ENCODE data around the gene ALDOC.
"Not testable (repeated sequence)": the region's sequence is repeated elsewhere in the genome, so short reads cannot be mapped to it uniquely, and the experiment has no call there.

Gene ALDOC

GRCh38 chr17:28598799-28599310 lies 22.2 kb upstream of the ALDOC start, which contains the start of gene SPAG5:
Gene SPAG5 (minus strand): TSS chr17:28599025. CDS start chr17:28598946, 79 bp downstream.
- peak within 1 kb of the TSS; percentile 93 for H3K4me3 Mint-ChIP-seq
- H3K27ac Mint-ChIP-seq: peak within 1 kb of the TSS; percentile 94

GRCh38 chr17:28598389-28598788 lies 21.7 kb upstream of the ALDOC start:
- H3K4me3 Mint-ChIP-seq: peak overlapping the region; percentile 93
- no peaks in the 10 kb centered on the region for H3K36me3 Mint-ChIP-seq
- H3K27me3 Mint-ChIP-seq: no peaks in the 10 kb centered on the region
- peaks cover 22% of the 10 kb centered on the region for H3K4me1 Mint-ChIP-seq
- peak overlapping the region; percentile 94 for H3K27ac Mint-ChIP-seq
- H3K9me3 Mint-ChIP-seq: no peaks in the 10 kb centered on the region

More at GRCh38 chr17:28598799-28599310, 22.2 kb upstream of the ALDOC start, which contains the start of gene SPAG5:
- Mint-ChIP-seq H3K9me3 (no peaks in the 10 kb centered on the region), H3K4me1 (peaks cover 22% of the 10 kb centered on the region), H3K27me3 (no peaks in the 10 kb centered on the region), H3K36me3 (no peaks in the 10 kb centered on the region)

- H3K9me3 Mint-ChIP-seq: no peaks in the 10 kb centered on the region
- H3K27me3 Mint-ChIP-seq: no peaks in the 10 kb centered on the region
- H3K4me3 Mint-ChIP-seq: peak overlapping the region; percentile 93
- H3K27ac Mint-ChIP-seq: peak overlapping the region; percentile 94
- H3K4me1 Mint-ChIP-seq: peaks cover 22% of the 10 kb centered on the region
- H3K36me3 Mint-ChIP-seq: no peaks in the 10 kb centered on the region
Measured at GRCh38 chr17:28597606-28598383, 21.1 kb upstream of the ALDOC start.

GRCh38 chr17:28592260-28592659 lies 15.6 kb upstream of the ALDOC start:
- no peaks in the 10 kb centered on the region for H3K9me3 Mint-ChIP-seq
- no peak overlapping the region for H3K27ac Mint-ChIP-seq
- no peaks in the 10 kb centered on the region for H3K27me3 Mint-ChIP-seq
- H3K4me1 Mint-ChIP-seq: no peaks in the 10 kb centered on the region
- H3K36me3 Mint-ChIP-seq: peaks cover 1% of the 10 kb centered on the region
- no peak overlapping the region for H3K4me3 Mint-ChIP-seq

GRCh38 chr17:28585851-28586250 lies 9.2 kb upstream of the ALDOC start:
- Mint-ChIP-seq H3K4me1 (no peaks in the 10 kb centered on the region), H3K4me3 (no peak overlapping the region), H3K36me3 (peaks cover 4% of the 10 kb centered on the region), H3K27me3 (no peaks in the 10 kb centered on the region), H3K9me3 (no peaks in the 10 kb centered on the region), H3K27ac (no peak overlapping the region)

GRCh38 chr17:28584434-28584833 lies 7.7 kb upstream of the ALDOC start:
- H3K27ac Mint-ChIP-seq: no peak overlapping the region
- no peak overlapping the region for H3K4me3 Mint-ChIP-seq
- no peaks in the 10 kb centered on the region for H3K27me3 Mint-ChIP-seq
- H3K4me1 Mint-ChIP-seq: no peaks in the 10 kb centered on the region
- peaks cover 4% of the 10 kb centered on the region for H3K36me3 Mint-ChIP-seq
- H3K9me3 Mint-ChIP-seq: no peaks in the 10 kb centered on the region

- Mint-ChIP-seq H3K4me3 (no peak overlapping the region), H3K27me3 (no peaks in the 10 kb centered on the region), H3K9me3 (no peaks in the 10 kb centered on the region), H3K4me1 (no peaks in the 10 kb centered on the region), H3K27ac (no peak overlapping the region), H3K36me3 (peaks cover 2% of the 10 kb centered on the region)
Measured at GRCh38 chr17:28582513-28582912, 5.8 kb upstream of the ALDOC start.

- peaks cover 13% of the 10 kb centered on the region for H3K4me1 Mint-ChIP-seq
- no peak overlapping the region for H3K4me3 Mint-ChIP-seq
- no peaks in the 10 kb centered on the region for H3K9me3 Mint-ChIP-seq
- H3K27ac Mint-ChIP-seq: no peak overlapping the region
- H3K27me3 Mint-ChIP-seq: no peaks in the 10 kb centered on the region
- peaks cover 2% of the 10 kb centered on the region for H3K36me3 Mint-ChIP-seq
Measured at GRCh38 chr17:28580959-28581358, 4.3 kb upstream of the ALDOC start.

- Mint-ChIP-seq H3K36me3 (no peaks in the 10 kb centered on the region), H3K27me3 (no peaks in the 10 kb centered on the region), H3K4me1 (peaks cover 21% of the 10 kb centered on the region), H3K27ac (no peak overlapping the region), H3K9me3 (no peaks in the 10 kb centered on the region), H3K4me3 (no peak overlapping the region)
Measured at GRCh38 chr17:28579526-28579925, 2.8 kb upstream of the ALDOC start.

- Mint-ChIP-seq H3K27me3 (no peaks in the 10 kb centered on the region), H3K4me3 (no peak overlapping the region), H3K36me3 (peaks cover 2% of the 10 kb centered on the region), H3K4me1 (peaks cover 26% of the 10 kb centered on the region), H3K27ac (no peak overlapping the region), H3K9me3 (no peaks in the 10 kb centered on the region)
Measured at GRCh38 chr17:28578246-28579195, 1.8 kb upstream of the ALDOC start.

GRCh38 chr17:28577466-28577824 lies 750 bp upstream of the ALDOC start:
- no peak overlapping the region for H3K4me3 Mint-ChIP-seq
- peaks cover 35% of the 10 kb centered on the region for H3K4me1 Mint-ChIP-seq
- peaks cover 2% of the 10 kb centered on the region for H3K36me3 Mint-ChIP-seq
- no peaks in the 10 kb centered on the region for H3K9me3 Mint-ChIP-seq
- no peak overlapping the region for H3K27ac Mint-ChIP-seq
- H3K27me3 Mint-ChIP-seq: no peaks in the 10 kb centered on the region

GRCh38 chr17:28576016-28576415 lies 679 bp downstream of the ALDOC start:
- H3K9me3 Mint-ChIP-seq, H3K27me3 Mint-ChIP-seq, H3K36me3 Mint-ChIP-seq: not testable (repeated sequence)
- H3K4me1 Mint-ChIP-seq: peaks cover 42% of the 10 kb centered on the region
- peak overlapping the region; percentile 65 for H3K27ac Mint-ChIP-seq
- H3K4me3 Mint-ChIP-seq: peak overlapping the region; percentile 83

GRCh38 chr17:28575126-28575795 lies 1.4 kb downstream of the ALDOC start:
- H3K4me1 Mint-ChIP-seq: peaks cover 48% of the 10 kb centered on the region
- H3K9me3 Mint-ChIP-seq: no peaks in the 10 kb centered on the region
- H3K27me3 Mint-ChIP-seq: no peaks in the 10 kb centered on the region
- no peak overlapping the region for H3K4me3 Mint-ChIP-seq
- peaks cover 2% of the 10 kb centered on the region for H3K36me3 Mint-ChIP-seq
- H3K27ac Mint-ChIP-seq: peak overlapping the region; percentile 59

GRCh38 chr17:28574526-28574925 lies 2.2 kb downstream of the ALDOC start:
- H3K27me3 Mint-ChIP-seq: no peaks in the 10 kb centered on the region
- H3K9me3 Mint-ChIP-seq: no peaks in the 10 kb centered on the region
- H3K36me3 Mint-ChIP-seq: peaks cover 2% of the 10 kb centered on the region
- H3K4me1 Mint-ChIP-seq: peaks cover 55% of the 10 kb centered on the region
- H3K27ac Mint-ChIP-seq: no peak overlapping the region
- H3K4me3 Mint-ChIP-seq: no peak overlapping the region

- no peaks in the 10 kb centered on the region for H3K27me3 Mint-ChIP-seq
- H3K4me1 Mint-ChIP-seq: peaks cover 58% of the 10 kb centered on the region
- peaks cover 2% of the 10 kb centered on the region for H3K36me3 Mint-ChIP-seq
- no peak overlapping the region for H3K4me3 Mint-ChIP-seq
- H3K27ac Mint-ChIP-seq: no peak overlapping the region
- H3K9me3 Mint-ChIP-seq: no peaks in the 10 kb centered on the region
Measured at GRCh38 chr17:28573966-28574480, 2.7 kb downstream of the ALDOC start.

Measured in activated naive CD4-positive, alpha-beta T cell treated with anti-CD3 and anti-CD28 coated beads, Interleukin-2, amount 50 U/mL, for 24 hours (primary cell).